ENCODE results near the gene CTXND1. TPM values are rescaled to one million over a fixed set of nuclear protein-coding genes. Genes with fewer than 3 reads are reported as not detected.

Gene CTXND1
- total and polyA plus RNA-seq, 2 of the 8 experiments (the other 6 are each of a cell fraction or from before 2014, with no cell fraction given), result 0.03 TPM; not detected in 1

- TF ChIP-seq CBX5 (IDR thresholded peaks at IDR 0.05; ENCODE audit: low read depth, low read length), result no peak
- no peak for TF ChIP-seq ZNF274 (IDR thresholded peaks at IDR 0.05; ENCODE audit: borderline replicate concordance, extremely low read depth, low read length)
- TF ChIP-seq RFX5 (IDR thresholded peaks at IDR 0.05; ENCODE audit: borderline replicate concordance, low read depth, low read length), result no peak
- no peak for TF ChIP-seq RAD21 (IDR thresholded peaks at IDR 0.05 in 1 of 2, conservative IDR thresholded peaks at IDR 0.05 in 1 of 2; ENCODE audit: low read depth in 2 of 2, low read length in 2 of 2)
- TF ChIP-seq TEAD4 (IDR thresholded peaks at IDR 0.05; ENCODE audit: low read depth, low read length), result no peak
- no peak for TF ChIP-seq TAF7 (optimal IDR thresholded peaks at IDR 0.05; ENCODE audit: borderline replicate concordance, low read depth, low read length)
- TF ChIP-seq ATF3 (IDR thresholded peaks at IDR 0.05; ENCODE audit: insufficient read depth, low read depth, low read length), result no peak
- no peak for TF ChIP-seq SIN3A (conservative IDR thresholded peaks at IDR 0.05 in 1 of 2, IDR thresholded peaks at IDR 0.05 in 1 of 2; ENCODE audit: low read depth in 1 of 2, low read length in 2 of 2)
These were observed 40.0 kb downstream of the CTXND1 start (continued) for GRCh38 chr15:80211976-80212375.

Measured in H1 (cell line).